K562 (cell line): ENCODE results near the gene RALY. TPM values are rescaled to one million over a fixed set of nuclear protein-coding genes. Genes with fewer than 3 reads are reported as not detected.

Experiments
- FOXP1 ChIP-seq: sonication (generic); formaldehyde crosslinking; IDR thresholded peaks from 2 replicates; pipeline ENCODE4 v1.8.0; 2022; ENCODE audit warnings: mild to moderate bottlenecking, missing genetic modification reagents
- HMGXB4 ChIP-seq: sonication (generic); formaldehyde crosslinking; IDR thresholded peaks from 2 replicates; pipeline ENCODE4 v1.8.1; 2023; ENCODE audit warnings: mild to moderate bottlenecking, missing genetic modification reagents
- HNRNPH1 ChIP-seq: fragments of 200-400 bp; formaldehyde crosslinking; optimal IDR thresholded peaks from 2 replicates; pipeline ENCODE3; 2017; ENCODE audit warnings: low read depth, mild to moderate bottlenecking, low read length, moderate library complexity
- NFATC3 ChIP-seq: fragments of 450-650 bp; IDR thresholded peaks from 2 replicates; pipeline ENCODE4 v1.6.1; 2017; ENCODE audit warnings: mild to moderate bottlenecking
- NR2F6 ChIP-seq: fragments of 450-650 bp; formaldehyde crosslinking; IDR thresholded peaks from 2 replicates; pipeline ENCODE4 v1.4.0; 2020; ENCODE audit warnings: mild to moderate bottlenecking
- PHB ChIP-seq: fragments of 250-450 bp; sonication (Bioruptor Pico); IDR thresholded peaks from 2 replicates; pipeline ENCODE4 v1.5.0; 2021
- RBFOX2 ChIP-seq: fragments of 200-400 bp; formaldehyde crosslinking; IDR thresholded peaks from 2 replicates; pipeline ENCODE4 v1.6.1; 2017; ENCODE audit warnings: low read depth, mild to moderate bottlenecking, low read length, moderate library complexity
- USF2 ChIP-seq: sonication (generic); formaldehyde crosslinking; IDR thresholded peaks from 2 replicates; pipeline ENCODE4 v1.5.0; 2020; ENCODE audit warnings: missing genetic modification reagents
- ZKSCAN1 ChIP-seq: fragments of 150-350 bp; IDR thresholded peaks from 2 replicates; pipeline ENCODE4 v1.6.1; 2016; ENCODE audit warnings: low read depth, low read length
- ZNF436 ChIP-seq: fragments of 250-450, 450-650 bp; sonication (Bioruptor Pico); formaldehyde crosslinking; IDR thresholded peaks from 2 replicates; pipeline ENCODE4 v1.7.0; 2020; ENCODE audit warnings: mild to moderate bottlenecking
- polyA plus RNA-seq, 8 experiments: library from polyadenylated mRNA; depleted of rRNA in 4 of 8; stranded (reverse) in 5 of 8; unstranded in 3 of 8; fragments of >200 nt; fragmentation: Nextera tagmentation in 2 of 8; fragmentation: Illumina TruSeq in 1 of 8; extraction: Ambion mirVana in 2 of 8; extraction: Trizol in 1 of 8; gene quantifications; 2 replicates each; pipeline versions ENCODE4 v1.2.1 to v1.2.3, GENCODE V29; 2011 to 2014; ENCODE audit warnings: inconsistent platforms in 1 of 8, missing spikeins in 1 of 8
- total RNA-seq, 7 experiments: library from RNA; depleted of rRNA in 6 of 7; stranded (reverse); fragments of >200 nt in 6 of 7; fragmentation: Illumina TruSeq in 2 of 7; extraction: Trizol in 2 of 7; gene quantifications; 2 replicates each; pipeline versions ENCODE4 v1.2.1 to v1.2.3, GENCODE V29; 2011 to 2021; ENCODE audit warnings: low replicate concordance in 1 of 7
- TF ChIP-seq, protein P1 (sequence below): fragments of 250-450 bp; sonication (Bioruptor Pico); IDR thresholded peaks from 2 replicates; pipeline ENCODE4 v1.8.0; 2021; ENCODE audit warnings: borderline replicate concordance, mild to moderate bottlenecking, moderate library complexity; ENCODE audit not compliant: poor library complexity, severe bottlenecking
- TF ChIP-seq, protein P2 (sequence below): fragments of 250-450 bp; sonication (Bioruptor Pico); IDR thresholded peaks from 2 replicates; pipeline ENCODE4 v1.5.0; 2021; ENCODE audit warnings: mild to moderate bottlenecking, moderate library complexity

The RALY gene
- total and polyA plus RNA-seq, 9 of the 15 experiments (the other 6 are each of a cell fraction or from before 2014, with no cell fraction given), result 0.80 to 207 (median 128) TPM

DNA sequence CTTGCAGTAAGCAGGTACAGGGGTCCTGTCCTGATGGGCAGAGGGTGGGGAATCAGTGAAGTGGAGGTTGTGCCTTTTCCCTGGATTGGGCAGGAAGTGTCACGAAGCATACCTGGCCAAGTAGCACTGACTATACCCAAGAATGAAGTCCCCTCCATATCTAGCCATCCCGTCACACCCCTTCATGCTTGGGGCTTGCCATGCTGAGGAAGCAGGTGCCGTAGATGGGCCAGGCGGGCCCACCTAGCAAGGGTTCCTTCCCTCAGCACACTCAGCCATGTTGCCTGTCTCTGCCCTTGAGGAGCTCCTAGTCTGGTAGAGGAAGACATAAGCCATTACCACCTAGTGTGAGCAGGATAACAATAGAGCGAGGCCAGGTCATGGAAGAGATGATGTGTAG, 84.8 kb downstream of the RALY start (continued):
- TF ChIP-seq, protein P1, sequence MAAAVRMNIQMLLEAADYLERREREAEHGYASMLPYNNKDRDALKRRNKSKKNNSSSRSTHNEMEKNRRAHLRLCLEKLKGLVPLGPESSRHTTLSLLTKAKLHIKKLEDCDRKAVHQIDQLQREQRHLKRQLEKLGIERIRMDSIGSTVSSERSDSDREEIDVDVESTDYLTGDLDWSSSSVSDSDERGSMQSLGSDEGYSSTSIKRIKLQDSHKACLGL (CRISPR knock-in tag), result no peak
- no peak for TF ChIP-seq ZNF436 (CRISPR knock-in tag)
- no peak for TF ChIP-seq HMGXB4
- TF ChIP-seq, protein P2, sequence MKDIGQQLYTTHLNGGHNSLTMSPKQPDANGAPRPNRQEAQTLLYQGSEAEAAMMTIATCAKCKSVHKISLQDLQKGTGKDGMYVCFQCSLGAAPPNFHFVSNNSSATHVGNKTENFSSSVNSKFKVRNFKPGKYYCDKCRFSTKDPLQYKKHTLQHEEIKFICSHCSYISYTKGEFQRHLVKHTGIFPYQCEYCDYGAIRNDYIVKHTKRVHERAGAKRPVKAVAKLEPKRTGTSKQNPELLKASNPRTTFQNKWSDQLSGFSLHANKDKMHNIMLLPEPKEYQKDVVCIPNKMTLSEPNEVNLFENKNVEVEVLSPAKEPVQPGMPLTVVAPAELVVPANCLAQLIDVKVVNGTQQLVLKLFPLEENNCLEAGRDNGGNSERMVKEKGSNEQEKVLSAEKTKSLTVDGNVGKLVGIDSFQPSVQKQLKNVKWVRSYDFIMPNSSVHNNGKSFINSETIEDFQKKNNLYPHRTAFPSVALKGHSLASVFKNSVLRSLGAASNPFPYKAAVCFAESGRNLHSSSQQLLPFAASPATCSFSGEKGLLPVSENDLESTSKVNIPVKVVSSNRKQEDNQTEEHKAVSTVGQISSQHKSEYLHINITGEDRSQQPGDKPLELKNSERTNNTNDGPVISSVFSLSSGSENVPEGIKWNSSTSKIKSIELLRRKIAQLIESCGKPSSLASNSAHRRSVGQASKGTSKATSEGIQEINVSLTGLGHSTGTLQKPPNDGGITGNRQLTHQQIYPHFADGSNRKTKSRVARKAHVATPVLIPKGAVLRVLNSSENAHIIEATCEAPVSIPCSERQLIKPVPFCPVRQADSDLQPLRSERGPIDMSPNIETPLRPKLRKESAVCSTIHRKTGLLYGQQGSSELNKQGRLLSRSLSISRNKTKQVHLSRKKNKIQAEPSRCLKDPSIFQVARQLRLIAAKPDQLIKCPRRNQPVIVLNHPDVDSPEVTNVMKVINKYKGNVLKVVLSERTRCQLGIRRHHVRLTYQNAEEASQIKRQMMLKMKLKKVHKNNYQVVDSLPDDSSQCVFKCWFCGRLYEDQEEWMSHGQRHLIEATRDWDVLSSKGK (CRISPR knock-in tag), result no peak
- no peak for TF ChIP-seq RBFOX2
- TF ChIP-seq NR2F6 (CRISPR knock-in tag), result no peak
- TF ChIP-seq PHB, result no peak
- no peak for TF ChIP-seq FOXP1 (CRISPR knock-in tag)
- no peak for TF ChIP-seq NFATC3
- TF ChIP-seq ZKSCAN1, result no peak
- no peak for TF ChIP-seq USF2 (CRISPR knock-in tag)
- no peak for TF ChIP-seq HNRNPH1
